Heart left ventricle (tissue), 13 donors: ENCODE results near the gene PYGM.

Experiments used
- POLR2A ChIP-seq, 2 donors: fragments of 450-650 bp; IDR thresholded peaks; one replicate each; pipeline ENCODE4 v1.6.1; 2017; ENCODE audit warnings: antibody characterized with exemption in 2 of 2, mild to moderate bottlenecking in 2 of 2, moderate library complexity in 2 of 2
- TF ChIP-seq, protein P1 (sequence below), 12 donors: fragments of 200-600 bp; sonication (generic) in 4 of 12; IDR thresholded peaks; one replicate each; pipeline versions ENCODE4 v1.5.0 to v1.8.0; 2018 to 2022; ENCODE audit warnings: antibody characterized with exemption in 12 of 12, mild to moderate bottlenecking in 5 of 12
- donor health status: ischemic (EF 13 %, LVEDD 7.1; RV severe dilation, severe dysfunction).
- donor health status: DM: no; HTN: yes; CAD: no.
- donor health status: DM: no; HTN: no; CAD: no.
- donor health status: ischemic (EF 25% LVEDD 6.9; RV normal size, moderate dysfunction).
- donor health status: ischemic (EF 25% LVEDD 5.7; RV mildly dilated, moderate dysfunction).
- donor health status: ischemic (EF 35%, LVEDD 5.7; RV mildly dilated, moderate dysfunction).
- donor health status: nonischemic (EF 11% LVEDD 7.7; RV severe dilation, severe dysfunction).
- donor health status: DM: yes; HTN: yes; CAD: no.
- donor health status: PGD.
- donor health status: ischemic (EF 29% LVEDD 5.4; RV normal size, mild dysfunction).
- donor health status: nonischemic (EF 23%, LVEDD 6.1; RV moderate dilation, normal function).

DNA sequence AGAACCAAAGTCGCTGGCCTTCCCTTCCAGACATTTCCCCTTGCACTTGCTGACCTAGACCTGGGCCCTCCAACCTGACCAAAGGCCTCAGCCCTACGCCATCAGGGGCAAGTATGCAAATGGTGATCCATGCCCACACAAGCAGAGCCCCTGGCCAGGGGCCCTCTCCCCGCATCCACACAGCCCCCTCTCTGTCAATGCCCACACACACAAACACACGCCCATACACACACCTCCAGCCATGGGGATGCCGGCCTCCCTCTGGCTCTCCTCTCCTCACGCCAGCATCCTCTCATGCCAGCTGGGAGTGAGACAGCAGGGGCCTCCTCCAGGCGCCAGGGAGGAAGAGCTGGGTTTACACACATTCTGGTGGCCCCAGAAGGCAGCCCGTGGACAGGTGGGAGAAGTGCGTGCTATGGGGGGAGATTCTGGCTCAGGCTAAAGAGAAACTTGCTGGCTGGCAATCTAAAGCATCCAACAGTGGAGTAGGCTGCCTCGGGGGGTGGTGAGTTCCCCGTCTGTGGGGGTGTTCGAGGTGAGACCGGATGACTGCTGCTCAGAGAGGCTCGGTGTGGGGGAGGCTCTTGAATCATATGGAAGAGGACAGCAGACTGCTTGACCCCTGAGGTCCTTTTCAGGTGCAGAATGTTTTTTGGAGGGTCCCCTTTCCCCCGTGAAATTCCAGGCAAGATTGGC is 41.5 kb downstream of the PYGM start:
- TF ChIP-seq, protein P1, sequence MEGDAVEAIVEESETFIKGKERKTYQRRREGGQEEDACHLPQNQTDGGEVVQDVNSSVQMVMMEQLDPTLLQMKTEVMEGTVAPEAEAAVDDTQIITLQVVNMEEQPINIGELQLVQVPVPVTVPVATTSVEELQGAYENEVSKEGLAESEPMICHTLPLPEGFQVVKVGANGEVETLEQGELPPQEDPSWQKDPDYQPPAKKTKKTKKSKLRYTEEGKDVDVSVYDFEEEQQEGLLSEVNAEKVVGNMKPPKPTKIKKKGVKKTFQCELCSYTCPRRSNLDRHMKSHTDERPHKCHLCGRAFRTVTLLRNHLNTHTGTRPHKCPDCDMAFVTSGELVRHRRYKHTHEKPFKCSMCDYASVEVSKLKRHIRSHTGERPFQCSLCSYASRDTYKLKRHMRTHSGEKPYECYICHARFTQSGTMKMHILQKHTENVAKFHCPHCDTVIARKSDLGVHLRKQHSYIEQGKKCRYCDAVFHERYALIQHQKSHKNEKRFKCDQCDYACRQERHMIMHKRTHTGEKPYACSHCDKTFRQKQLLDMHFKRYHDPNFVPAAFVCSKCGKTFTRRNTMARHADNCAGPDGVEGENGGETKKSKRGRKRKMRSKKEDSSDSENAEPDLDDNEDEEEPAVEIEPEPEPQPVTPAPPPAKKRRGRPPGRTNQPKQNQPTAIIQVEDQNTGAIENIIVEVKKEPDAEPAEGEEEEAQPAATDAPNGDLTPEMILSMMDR (IDR thresholded peaks at IDR 0.05) = no peak
- TF ChIP-seq POLR2A (IDR thresholded peaks at IDR 0.05) = no peak
